GOT3 (cell line): ENCODE data around the gene KIAA1328.

Source experiments
- DNase-seq: peaks from one replicate; lab custom pipeline; 2025; ENCODE audit warnings: mixed read lengths; lab: John Stamatoyannopoulos, UW

KIAA1328 gene

GRCh38 chr18:36953047-36953446, 124.1 kb downstream of the KIAA1328 start:
- no peak for DNase-seq

GRCh38 chr18:36960038-36960437, 131.1 kb downstream of the KIAA1328 start:
- no peak for DNase-seq

GRCh38 chr18:36963464-36963863, 134.5 kb downstream of the KIAA1328 start:
- DNase-seq = no peak

- no peak for DNase-seq
These were observed 145.8 kb downstream of the KIAA1328 start for GRCh38 chr18:36974686-36975085.

GRCh38 chr18:36977121-36977520, 148.2 kb downstream of the KIAA1328 start:
- DNase-seq = no peak

- no peak for DNase-seq
These were observed 164.1 kb downstream of the KIAA1328 start for GRCh38 chr18:36993068-36993467.

- DNase-seq = no peak
These were observed 177.8 kb downstream of the KIAA1328 start for GRCh38 chr18:37006742-37007141.

- DNase-seq = no peak
These were observed 183.5 kb downstream of the KIAA1328 start for GRCh38 chr18:37012452-37012851.

- no peak for DNase-seq
These were observed 190.4 kb downstream of the KIAA1328 start for GRCh38 chr18:37019157-37019827.

- no peak for DNase-seq
These were observed 204.5 kb downstream of the KIAA1328 start for GRCh38 chr18:37033419-37033818.

GRCh38 chr18:37042381-37042780, 213.5 kb downstream of the KIAA1328 start:
- no peak for DNase-seq

- no peak for DNase-seq
These were observed 226.3 kb downstream of the KIAA1328 start for GRCh38 chr18:37055137-37055802.

GRCh38 chr18:37064187-37064586, 235.3 kb downstream of the KIAA1328 start:
- DNase-seq = no peak

- no peak for DNase-seq
These were observed 236.3 kb downstream of the KIAA1328 start for GRCh38 chr18:37065254-37065653.

GRCh38 chr18:37084912-37085311, 256.0 kb downstream of the KIAA1328 start:
- DNase-seq = no peak

GRCh38 chr18:37085362-37085761, 256.4 kb downstream of the KIAA1328 start:
- DNase-seq = no peak

- no peak for DNase-seq
These were observed 279.0 kb downstream of the KIAA1328 start for GRCh38 chr18:37107748-37108522.

GRCh38 chr18:37122877-37123276, 293.9 kb downstream of the KIAA1328 start:
- DNase-seq = no peak

- no peak for DNase-seq
These were observed 295.6 kb downstream of the KIAA1328 start for GRCh38 chr18:37124516-37124915.

GRCh38 chr18:37135177-37135576, 306.2 kb downstream of the KIAA1328 start:
- no peak for DNase-seq

- no peak for DNase-seq
These were observed 309.5 kb downstream of the KIAA1328 start for GRCh38 chr18:37138456-37138855.

GRCh38 chr18:37139876-37140275, 310.9 kb downstream of the KIAA1328 start:
- no peak for DNase-seq

- no peak for DNase-seq
These were observed 316.0 kb downstream of the KIAA1328 start for GRCh38 chr18:37144921-37145320.
